ENCODE measurements around the gene TM4SF1. TPM values are rescaled to one million over a fixed set of nuclear protein-coding genes. Genes with fewer than 3 reads are reported as not detected.

Gene TM4SF1
- total and polyA plus RNA-seq, 2 donors (not counting 3 experiments of a cell fraction or from before 2014, with no cell fraction given): 559 to 1,407 TPM

- no peak overlapping the region for H2AFZ ChIP-seq (ENCODE audit: low read depth, low read length)
Observed at GRCh38 chr3:149376718-149377407, 586 bp downstream of the TM4SF1 start.

More at GRCh38 chr3:149376718-149377407, 586 bp downstream of the TM4SF1 start:
- Histone ChIP-seq H3K36me3 (ENCODE audit: control insufficient read depth in 2 of 2, extremely low read depth in 1 of 2, insufficient read depth in 2 of 2, low read length in 2 of 2) (peaks cover 8 to 20% of the 10 kb centered on the region in 2 experiments), H3K9me3 (replicated peaks; ENCODE audit: control insufficient read depth, insufficient read depth, low read length) (no peaks in the 10 kb centered on the region), H4K20me1 (replicated peaks; ENCODE audit: control insufficient read depth, extremely low read depth, insufficient read depth, low read length) (no peaks in the 10 kb centered on the region), H3K9ac (replicated peaks; ENCODE audit: extremely low read depth, insufficient read depth, low read length) (peak overlapping the region; percentile 97), H3K9me1 (replicated peaks; ENCODE audit: control insufficient read depth, extremely low read depth, insufficient read depth, low read length) (no peaks in the 10 kb centered on the region), H3K4me1 (ENCODE audit: control insufficient read depth, extremely low read depth, insufficient read depth, low read length) (peaks cover 52% of the 10 kb centered on the region), H3K27ac (ENCODE audit: insufficient read depth, low read depth, low read length) (peak overlapping the region; percentile 90), H3K4me2 (ENCODE audit: insufficient read depth, low read length) (peak overlapping the region; percentile 94), H3K27me3 (ENCODE audit: control insufficient read depth in 2 of 2, insufficient read depth in 2 of 2, low read length in 2 of 2) (no peaks in the 10 kb centered on the region), H3K79me2 (ENCODE audit: control insufficient read depth, insufficient read depth, low read length) (peaks cover 50% of the 10 kb centered on the region), H3K4me3 (replicated peaks in 1 of 3; ENCODE audit: insufficient read depth in 1 of 3, low read depth in 1 of 3, low read length in 3 of 3) (peak overlapping the region; percentile 81 to 98 (median 93))
- BruUV-seq (replicated peaks): TSS peak; percentile 53
- intact Hi-C loops (cut with micrococcal nuclease): loop anchor here (1.0 to 10.0 kb wide), 8 partner anchors 10 to 422 kb away; partner anchors contain the start of genes HPS3 and TM4SF18
- dilution Hi-C loops (cut with MboI; ENCODE audit: extremely low pct_ligation_motif_present, low sequenced_read_pairs): no loop called here
- TF ChIP-seq POLR2A (IDR thresholded peaks at IDR 0.05; ENCODE audit: low read depth, low read length) (no peak), MYC (IDR thresholded peaks at IDR 0.05; ENCODE audit: low read depth, low read length) (no peak), POLR2AphosphoS5 (IDR thresholded peaks at IDR 0.05; ENCODE audit: insufficient read depth, low read depth, low read length) (no peak), CTCF (IDR thresholded peaks at IDR 0.05; ENCODE audit: extremely low read depth in 1 of 2, insufficient read depth in 1 of 2, low read depth in 1 of 2, low read length in 2 of 2) (no peak), EZH2 (IDR thresholded peaks at IDR 0.05; ENCODE audit: borderline replicate concordance, low read depth, low read length, severe bottlenecking) (no peak), MAX (IDR thresholded peaks at IDR 0.05; ENCODE audit: insufficient read depth, insufficient read length) (no peak), GATA2 (IDR thresholded peaks at IDR 0.05; ENCODE audit: insufficient read depth, insufficient read length, low read depth, low read length) (no peak), FOS (IDR thresholded peaks at IDR 0.05; ENCODE audit: borderline replicate concordance, insufficient read depth, low read length) (no peak), JUN (IDR thresholded peaks at IDR 0.05; ENCODE audit: borderline replicate concordance, insufficient read depth, insufficient read length, low read depth) (no peak)
- FAIRE-seq: no peak
- ChIA-PET CTCF (interaction anchor here (0.7 to 9.7 kb wide), 10 partner anchors 11 to 421 kb away, joined by 3 to 125 read pairs (median 6); no protein-coding TSS in a partner anchor), POLR2A (interaction anchor here (0.9 to 6.6 kb wide), 15 partner anchors 8 to 199 kb away, joined by 3 to 41 read pairs (median 5); partner anchors contain the start of gene TM4SF18)
- DNase-seq (ENCODE audit: low read depth, low spot score): peak; percentile 78

Data from endothelial cell of umbilical vein (primary cell).